Uterus (tissue), 4 donors: ENCODE measurements around the gene ST6GALNAC3. TPM values are rescaled to one million over a fixed set of nuclear protein-coding genes. Genes with fewer than 3 reads are reported as not detected.

Experiments
- DNase-seq, 2 donors: peaks; one replicate each; pipeline ENCODE4 v3.0.0-alpha.2; 2019 to 2020
- H3K27ac ChIP-seq, 2 donors: fragments of 200-600 bp; sonication (generic); 1 replicate in 1 of 2; 2 replicates in 1 of 2; pipeline ENCODE4 v1.5.1; 2016 to 2018
- H3K27me3 ChIP-seq, 2 donors: fragments of 200-600 bp; sonication (generic); one replicate each; pipeline ENCODE4 v1.5.1; 2018 to 2019; ENCODE audit warnings: control low read depth in 1 of 2
- H3K36me3 ChIP-seq, 2 donors: fragments of 200-600 bp; sonication (generic); one replicate each; pipeline ENCODE4 v1.5.1; 2019; ENCODE audit warnings: control low read depth in 1 of 2
- H3K4me1 ChIP-seq, 2 donors: fragments of 200-600 bp; sonication (generic); one replicate each; pipeline ENCODE4 v1.5.1; 2018 to 2019; ENCODE audit warnings: control low read depth in 1 of 2
- H3K4me3 ChIP-seq, 2 donors: fragments of 200-600 bp; sonication (generic); 1 replicate in 1 of 2; 2 replicates in 1 of 2; pipeline ENCODE4 v1.5.1; 2018 to 2019; ENCODE audit warnings: mild to moderate bottlenecking in 1 of 2
- H3K9me3 ChIP-seq, 2 donors: fragments of 200-600 bp; sonication (generic); one replicate each; pipeline ENCODE4 v1.5.1; 2019; ENCODE audit warnings: control low read depth in 1 of 2
- POLR2A ChIP-seq, 2 donors: fragments of 450-650 bp; IDR thresholded peaks; one replicate each; pipeline ENCODE4 v1.6.1; 2016; ENCODE audit warnings: antibody characterized with exemption in 2 of 2, mild to moderate bottlenecking in 1 of 2, moderate library complexity in 1 of 2
- intact Hi-C: fragments of 100-400 bp; cut with DNase I; formaldehyde crosslinking; loops from one replicate; pipeline ENCODE4 v1.15.1; 2023; ENCODE audit warnings: low total_unique reads
- total RNA-seq, 4 donors: library from RNA; depleted of rRNA in 3 of 4; stranded (reverse); fragments of >200 nt in 3 of 4; gene quantifications; one replicate each; pipeline versions ENCODE4 v1.1.0 to v1.2.4, GENCODE V29; 2014 to 2023
- TF ChIP-seq, protein P1 (sequence below), 4 experiments: fragments of 200-600 bp in 2 of 4; fragments of 450-650 bp in 2 of 4; sonication (generic) in 2 of 4; IDR thresholded peaks; one replicate each; pipeline ENCODE4 v1.5.1; 2016 to 2019; ENCODE audit warnings: antibody characterized with exemption in 4 of 4, mild to moderate bottlenecking in 2 of 4, moderate library complexity in 1 of 4
- donor health status: DM: yes; HTN: yes; CAD: no.

ST6GALNAC3 gene
- total RNA-seq, 4 donors from 2014 or later, result 6.7 to 43.4 (median 21.1) TPM

DNA sequence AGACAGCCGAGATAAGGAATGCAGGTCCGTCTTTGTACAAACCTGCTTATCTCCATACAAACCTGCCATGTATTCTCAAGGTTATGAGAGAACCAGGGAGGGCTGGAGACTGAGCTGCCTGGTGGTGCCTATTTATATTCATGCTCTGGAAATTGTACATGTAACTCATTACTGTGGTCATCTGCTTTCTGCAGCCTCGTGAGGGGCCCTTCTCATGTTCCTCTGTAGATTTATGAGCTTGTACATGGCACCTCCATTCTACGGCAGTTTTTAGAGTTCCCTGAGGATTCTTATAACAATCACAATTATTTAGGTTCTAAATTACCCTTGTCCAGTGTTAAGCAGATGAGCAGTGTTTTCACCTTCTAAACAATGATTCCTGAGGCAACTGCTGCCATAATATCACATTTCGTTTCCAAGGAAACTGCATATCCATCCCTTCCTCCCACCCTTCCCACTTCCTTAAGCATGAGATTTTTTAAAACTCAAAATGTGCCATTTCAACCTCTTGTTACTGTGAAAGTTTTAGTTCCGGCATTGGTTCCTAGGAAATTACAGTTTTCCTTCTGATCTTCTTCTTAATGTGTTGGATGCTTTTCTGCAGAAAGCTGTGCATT, 112.1 kb downstream of the ST6GALNAC3 start:
- DNase-seq, result no peak
- H3K27ac ChIP-seq, result no peak overlapping the region
- H3K36me3 ChIP-seq, result no peaks in the 10 kb centered on the region
- intact Hi-C loops, result no loop called here
- TF ChIP-seq, protein P1, sequence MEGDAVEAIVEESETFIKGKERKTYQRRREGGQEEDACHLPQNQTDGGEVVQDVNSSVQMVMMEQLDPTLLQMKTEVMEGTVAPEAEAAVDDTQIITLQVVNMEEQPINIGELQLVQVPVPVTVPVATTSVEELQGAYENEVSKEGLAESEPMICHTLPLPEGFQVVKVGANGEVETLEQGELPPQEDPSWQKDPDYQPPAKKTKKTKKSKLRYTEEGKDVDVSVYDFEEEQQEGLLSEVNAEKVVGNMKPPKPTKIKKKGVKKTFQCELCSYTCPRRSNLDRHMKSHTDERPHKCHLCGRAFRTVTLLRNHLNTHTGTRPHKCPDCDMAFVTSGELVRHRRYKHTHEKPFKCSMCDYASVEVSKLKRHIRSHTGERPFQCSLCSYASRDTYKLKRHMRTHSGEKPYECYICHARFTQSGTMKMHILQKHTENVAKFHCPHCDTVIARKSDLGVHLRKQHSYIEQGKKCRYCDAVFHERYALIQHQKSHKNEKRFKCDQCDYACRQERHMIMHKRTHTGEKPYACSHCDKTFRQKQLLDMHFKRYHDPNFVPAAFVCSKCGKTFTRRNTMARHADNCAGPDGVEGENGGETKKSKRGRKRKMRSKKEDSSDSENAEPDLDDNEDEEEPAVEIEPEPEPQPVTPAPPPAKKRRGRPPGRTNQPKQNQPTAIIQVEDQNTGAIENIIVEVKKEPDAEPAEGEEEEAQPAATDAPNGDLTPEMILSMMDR (IDR thresholded peaks at IDR 0.05), result no peak
- no peak for TF ChIP-seq POLR2A (IDR thresholded peaks at IDR 0.05)
- H3K27me3 ChIP-seq, result no peaks in the 10 kb centered on the region
- no peak overlapping the region for H3K4me3 ChIP-seq
- H3K4me1 ChIP-seq, result no peaks in the 10 kb centered on the region
- no peaks in the 10 kb centered on the region for H3K9me3 ChIP-seq

DNA sequence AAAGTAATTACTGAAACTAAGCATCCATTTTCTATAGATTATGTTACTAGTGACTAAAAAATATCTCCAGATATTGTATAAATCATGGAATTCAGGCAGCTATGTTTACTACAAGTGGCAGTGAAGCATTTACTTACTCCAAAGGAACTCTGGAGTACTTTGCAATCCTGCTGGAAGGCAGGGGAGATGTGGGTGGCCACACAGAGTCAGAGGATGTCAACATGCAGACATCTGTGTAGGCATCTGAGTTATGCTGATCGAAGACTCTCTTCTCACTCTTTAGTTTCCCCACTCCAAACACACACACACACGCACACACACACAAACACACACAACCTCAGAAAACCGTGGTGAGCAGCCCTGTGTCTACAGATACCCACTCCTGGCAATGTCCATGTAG, 112.9 kb downstream of the ST6GALNAC3 start:
- intact Hi-C loops, result no loop called here
- TF ChIP-seq POLR2A (IDR thresholded peaks at IDR 0.05), result no peak
- TF ChIP-seq, protein P1 (IDR thresholded peaks at IDR 0.05), result no peak
- Histone ChIP-seq H3K27ac (no peak overlapping the region), H3K27me3 (no peaks in the 10 kb centered on the region), H3K36me3 (no peaks in the 10 kb centered on the region), H3K4me1 (no peaks in the 10 kb centered on the region), H3K9me3 (no peaks in the 10 kb centered on the region), H3K4me3 (no peak overlapping the region)
- no peak for DNase-seq

GRCh38 chr1:76189310-76189709, 114.8 kb downstream of the ST6GALNAC3 start:
- no peaks in the 10 kb centered on the region for H3K4me1 ChIP-seq

DNA sequence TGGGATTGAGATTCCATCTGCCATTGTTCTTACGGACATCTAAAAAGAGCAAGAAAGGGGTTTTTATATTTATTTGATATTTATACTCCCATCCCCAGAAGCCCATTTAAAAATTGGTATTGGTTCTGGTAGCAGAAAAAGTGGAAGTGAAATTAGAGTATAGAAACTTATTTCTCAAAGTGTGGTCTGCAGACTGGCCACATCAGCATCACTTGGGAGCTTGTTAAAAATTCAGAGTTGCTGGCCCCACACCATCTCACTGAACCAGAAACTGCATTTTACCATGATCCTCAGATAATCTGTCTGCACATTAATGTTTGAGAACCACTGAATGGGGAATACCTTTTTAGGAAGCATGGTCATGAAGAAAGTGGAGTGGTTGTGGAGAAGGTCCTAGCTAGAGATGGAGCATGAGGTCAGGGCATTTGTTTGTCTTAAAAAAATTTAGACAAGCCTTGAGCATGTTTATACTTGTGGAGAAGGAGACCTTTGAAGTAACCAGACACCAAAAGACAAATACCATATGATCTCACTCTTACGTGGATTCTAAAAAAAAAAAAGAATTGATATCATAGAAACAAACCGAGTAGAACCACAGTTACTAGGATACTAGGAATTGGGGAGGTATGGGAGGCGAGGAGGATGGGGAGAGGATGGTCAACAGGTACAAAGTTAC, 116.3 kb downstream of the ST6GALNAC3 start:
- Histone ChIP-seq H3K4me1 (no peaks in the 10 kb centered on the region), H3K9me3 (no peaks in the 10 kb centered on the region), H3K36me3 (no peaks in the 10 kb centered on the region), H3K27me3 (no peaks in the 10 kb centered on the region), H3K4me3 (no peak overlapping the region), H3K27ac (no peak overlapping the region)
- no peak for DNase-seq
- no peak for TF ChIP-seq POLR2A (IDR thresholded peaks at IDR 0.05)
- TF ChIP-seq, protein P1 (IDR thresholded peaks at IDR 0.05), result no peak
- intact Hi-C loops, result no loop called here

More at GRCh38 chr1:76189310-76189709, 114.8 kb downstream of the ST6GALNAC3 start:
- H3K36me3 ChIP-seq, result no peaks in the 10 kb centered on the region
- no peak overlapping the region for H3K4me3 ChIP-seq
- H3K27me3 ChIP-seq, result no peaks in the 10 kb centered on the region
- TF ChIP-seq, protein P1 (IDR thresholded peaks at IDR 0.05), result no peak
- intact Hi-C loops, result no loop called here
- no peak for DNase-seq
- H3K27ac ChIP-seq, result no peak overlapping the region
- no peaks in the 10 kb centered on the region for H3K9me3 ChIP-seq

DNA sequence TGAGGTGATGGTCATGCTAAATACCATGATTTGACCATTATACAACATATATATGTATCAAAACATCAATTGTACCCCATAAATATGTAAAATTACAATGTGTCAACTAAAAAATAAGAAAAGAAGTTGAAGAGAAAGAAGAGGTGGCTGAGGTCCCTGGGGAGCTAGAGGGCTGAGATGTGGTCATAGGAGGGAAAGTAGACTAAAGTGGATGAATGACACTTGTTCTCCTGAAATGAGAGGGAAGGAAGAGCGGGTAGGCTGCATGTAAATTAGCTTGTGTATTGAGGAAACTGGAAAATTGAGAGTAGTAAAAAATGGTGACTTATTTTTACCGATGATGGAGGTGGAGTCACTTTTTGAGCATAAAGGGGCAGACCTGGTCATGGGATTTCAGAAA, 117.0 kb downstream of the ST6GALNAC3 start:
- Histone ChIP-seq H3K27ac (no peak overlapping the region), H3K27me3 (no peaks in the 10 kb centered on the region), H3K4me3 (no peak overlapping the region), H3K36me3 (no peaks in the 10 kb centered on the region), H3K4me1 (no peaks in the 10 kb centered on the region), H3K9me3 (no peaks in the 10 kb centered on the region)
- DNase-seq, result no peak
- TF ChIP-seq, protein P1 (IDR thresholded peaks at IDR 0.05), result no peak
- no peak for TF ChIP-seq POLR2A (IDR thresholded peaks at IDR 0.05)
- intact Hi-C loops, result no loop called here
